Testis (tissue), 2 donors: ENCODE results near the gene TBP.
"Not testable (repeated sequence)": the region's sequence is repeated elsewhere in the genome, so short reads cannot be mapped to it uniquely, and the experiment has no call there.

Source experiments
- POLR2A ChIP-seq: fragments of 450-650 bp; IDR thresholded peaks from one replicate; pipeline ENCODE4 v1.6.1; 2017; ENCODE audit warnings: antibody characterized with exemption, mild to moderate bottlenecking, moderate library complexity
- TF ChIP-seq, protein P1 (sequence below), 3 experiments: fragments of 450-650 bp in 2 of 3; fragments of 200-600 bp in 1 of 3; sonication (generic) in 1 of 3; IDR thresholded peaks; one replicate each; pipeline ENCODE4 v1.5.1; 2016 to 2019; ENCODE audit warnings: antibody characterized with exemption in 3 of 3, mild to moderate bottlenecking in 2 of 3, moderate library complexity in 1 of 3

DNA sequence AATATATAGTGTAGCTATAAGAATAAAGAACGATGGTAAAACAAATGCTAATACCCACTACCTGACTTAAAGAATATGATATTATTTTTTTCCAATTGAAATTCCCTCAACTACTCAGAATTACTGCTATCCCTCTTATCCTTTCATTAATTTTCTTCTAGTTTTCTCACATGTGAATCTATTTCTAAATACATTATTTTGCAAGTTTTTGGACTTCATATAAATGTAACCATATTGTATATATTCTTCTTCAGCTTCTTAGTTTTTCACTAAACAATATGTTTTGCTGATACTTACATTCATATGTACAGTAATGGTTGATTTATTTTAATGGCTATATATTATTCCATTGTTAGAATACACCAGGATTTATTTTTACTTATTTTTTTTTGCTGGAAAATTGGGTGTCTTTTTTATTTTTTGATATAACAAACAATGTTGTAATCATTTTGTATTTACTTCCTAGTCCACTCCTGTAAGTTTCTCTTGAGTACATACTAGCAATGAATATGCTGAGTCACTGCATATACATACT lies 61.9 kb downstream of the TBP start:
- TF ChIP-seq, protein P1, sequence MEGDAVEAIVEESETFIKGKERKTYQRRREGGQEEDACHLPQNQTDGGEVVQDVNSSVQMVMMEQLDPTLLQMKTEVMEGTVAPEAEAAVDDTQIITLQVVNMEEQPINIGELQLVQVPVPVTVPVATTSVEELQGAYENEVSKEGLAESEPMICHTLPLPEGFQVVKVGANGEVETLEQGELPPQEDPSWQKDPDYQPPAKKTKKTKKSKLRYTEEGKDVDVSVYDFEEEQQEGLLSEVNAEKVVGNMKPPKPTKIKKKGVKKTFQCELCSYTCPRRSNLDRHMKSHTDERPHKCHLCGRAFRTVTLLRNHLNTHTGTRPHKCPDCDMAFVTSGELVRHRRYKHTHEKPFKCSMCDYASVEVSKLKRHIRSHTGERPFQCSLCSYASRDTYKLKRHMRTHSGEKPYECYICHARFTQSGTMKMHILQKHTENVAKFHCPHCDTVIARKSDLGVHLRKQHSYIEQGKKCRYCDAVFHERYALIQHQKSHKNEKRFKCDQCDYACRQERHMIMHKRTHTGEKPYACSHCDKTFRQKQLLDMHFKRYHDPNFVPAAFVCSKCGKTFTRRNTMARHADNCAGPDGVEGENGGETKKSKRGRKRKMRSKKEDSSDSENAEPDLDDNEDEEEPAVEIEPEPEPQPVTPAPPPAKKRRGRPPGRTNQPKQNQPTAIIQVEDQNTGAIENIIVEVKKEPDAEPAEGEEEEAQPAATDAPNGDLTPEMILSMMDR (IDR thresholded peaks at IDR 0.05): not testable (repeated sequence)
- not testable (repeated sequence) for TF ChIP-seq POLR2A
